HCT116 (cell line): ENCODE data around the gene STK32B.

ENCODE experiments used
- EZH2 ChIP-seq: fragments of 200-600 bp; sonication (generic); IDR thresholded peaks from 2 replicates; pipeline ENCODE4 v1.6.1; 2017; ENCODE audit warnings: antibody characterized with exemption, mixed run types
- POLR2A ChIP-seq: IDR thresholded peaks from 2 replicates; pipeline ENCODE4 v1.7.0; 2011; ENCODE audit warnings: borderline replicate concordance; ENCODE audit not compliant: insufficient read depth, insufficient read length; ENCODE audit errors: extremely low read depth
- SIN3A ChIP-seq: IDR thresholded peaks from 2 replicates; pipeline ENCODE4 v1.6.1; 2012; ENCODE audit warnings: low read depth
- TF ChIP-seq, protein P1 (sequence below), 3 experiments: fragments of 200-600 bp in 1 of 3; sonication (generic) in 1 of 3; IDR thresholded peaks in 2 of 3; conservative IDR thresholded peaks in 1 of 3; 2 replicates each; pipeline ENCODE4 v1.5.1; 2012 to 2017; ENCODE audit warnings: low read depth in 2 of 3, low read length in 2 of 3, antibody characterized with exemption in 1 of 3, borderline replicate concordance in 1 of 3, control low read depth in 1 of 3, mild to moderate bottlenecking in 1 of 3, mixed read lengths in 1 of 3, mixed run types in 1 of 3, moderate library complexity in 1 of 3; ENCODE audit not compliant: insufficient read depth in 1 of 3

DNA sequence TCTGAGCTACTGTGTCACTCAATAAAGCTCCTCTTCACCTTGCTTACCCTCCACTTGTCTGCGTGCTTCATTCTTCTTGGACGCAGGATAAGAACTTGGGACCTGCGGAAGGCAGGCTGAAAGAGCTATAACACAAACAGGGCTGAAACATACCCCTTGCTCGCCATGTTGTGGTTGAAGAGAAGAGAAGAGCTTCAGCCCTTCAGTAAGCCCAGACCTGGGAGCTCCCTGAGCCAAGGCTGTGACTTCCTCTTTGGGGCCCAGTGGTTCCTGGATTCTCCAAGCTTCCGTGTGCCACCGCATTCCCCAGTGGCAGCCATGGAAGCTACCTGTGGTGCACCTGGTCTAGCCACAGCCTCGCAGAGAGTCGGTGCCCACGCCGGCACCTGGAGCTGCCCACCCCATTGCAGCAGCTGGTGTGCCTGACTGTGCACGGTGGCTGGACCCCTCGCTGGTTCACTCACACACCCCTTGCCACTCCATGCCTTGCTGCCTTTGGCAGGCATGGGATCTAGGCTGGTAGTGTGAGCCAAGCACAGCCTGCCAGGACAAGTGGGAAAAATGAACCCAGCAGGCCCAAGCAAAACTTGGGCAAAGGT is 496.5 kb downstream of the STK32B start:
- TF ChIP-seq EZH2 (no peak), SIN3A (no peak), POLR2A (no peak)
- TF ChIP-seq, protein P1, sequence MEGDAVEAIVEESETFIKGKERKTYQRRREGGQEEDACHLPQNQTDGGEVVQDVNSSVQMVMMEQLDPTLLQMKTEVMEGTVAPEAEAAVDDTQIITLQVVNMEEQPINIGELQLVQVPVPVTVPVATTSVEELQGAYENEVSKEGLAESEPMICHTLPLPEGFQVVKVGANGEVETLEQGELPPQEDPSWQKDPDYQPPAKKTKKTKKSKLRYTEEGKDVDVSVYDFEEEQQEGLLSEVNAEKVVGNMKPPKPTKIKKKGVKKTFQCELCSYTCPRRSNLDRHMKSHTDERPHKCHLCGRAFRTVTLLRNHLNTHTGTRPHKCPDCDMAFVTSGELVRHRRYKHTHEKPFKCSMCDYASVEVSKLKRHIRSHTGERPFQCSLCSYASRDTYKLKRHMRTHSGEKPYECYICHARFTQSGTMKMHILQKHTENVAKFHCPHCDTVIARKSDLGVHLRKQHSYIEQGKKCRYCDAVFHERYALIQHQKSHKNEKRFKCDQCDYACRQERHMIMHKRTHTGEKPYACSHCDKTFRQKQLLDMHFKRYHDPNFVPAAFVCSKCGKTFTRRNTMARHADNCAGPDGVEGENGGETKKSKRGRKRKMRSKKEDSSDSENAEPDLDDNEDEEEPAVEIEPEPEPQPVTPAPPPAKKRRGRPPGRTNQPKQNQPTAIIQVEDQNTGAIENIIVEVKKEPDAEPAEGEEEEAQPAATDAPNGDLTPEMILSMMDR (IDR thresholded peaks at IDR 0.05 in 2 of 3, conservative IDR thresholded peaks at IDR 0.05 in 1 of 3; ENCODE audit: borderline replicate concordance in 1 of 3, insufficient read depth in 1 of 3, low read depth in 2 of 3, low read length in 2 of 3), result no peak
